ENCODE results near the gene PKD1. TPM values are rescaled to one million over a fixed set of nuclear protein-coding genes. Genes with fewer than 3 reads are reported as not detected.
A peak's percentile ranks its signal among the peaks of the same experiment; 100 is the strongest.

PKD1 gene
- total RNA-seq, 4 donors from 2014 or later = 181 to 492 (median 352) TPM

DNA sequence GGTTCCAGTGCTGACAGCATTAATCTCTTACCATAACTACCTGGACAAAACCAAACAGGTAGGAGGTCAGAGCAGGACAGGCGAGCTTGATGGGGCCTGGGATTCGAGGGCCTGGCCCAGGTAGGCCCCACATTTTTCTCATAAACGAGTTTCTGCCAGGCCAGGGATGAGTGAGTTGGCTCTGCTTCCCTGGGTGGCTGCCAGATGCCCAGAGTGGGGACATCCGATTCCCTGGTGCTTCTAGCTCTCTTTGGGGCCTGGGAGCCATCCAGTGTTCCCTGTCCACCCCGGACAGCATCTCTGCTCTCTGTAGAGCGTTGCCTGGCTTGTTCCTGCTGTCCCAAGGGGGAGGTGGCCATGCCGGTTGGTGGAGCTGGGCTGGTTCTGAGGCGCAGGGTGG lies 62.8 kb downstream of the PKD1 start:
- WGBS, 2 donors (ENCODE audit: low coverage in 1 of 2) = 90% methylated on average over 2 of the region's 8 CpGs; no CpG with 5 or more reads in 1 of the 2 donors
- H3K9me3 ChIP-seq = no peaks in the 10 kb centered on the region
- peaks cover 0 to 100% of the 10 kb centered on the region in 2 donors for H3K36me3 ChIP-seq
- H3K4me3 ChIP-seq = no peak overlapping the region
- H3K27me3 ChIP-seq = no peaks in the 10 kb centered on the region
- peak overlapping the region in 1 of 4 donors; percentile 31 for H3K27ac ChIP-seq
- H3K4me1 ChIP-seq = no peaks in the 10 kb centered on the region
- TF ChIP-seq POLR2AphosphoS5 (IDR thresholded peaks at IDR 0.05) (no peak), POLR2A (IDR thresholded peaks at IDR 0.05) (no peak), EP300 (IDR thresholded peaks at IDR 0.05) (no peak)
- TF ChIP-seq, protein P1, sequence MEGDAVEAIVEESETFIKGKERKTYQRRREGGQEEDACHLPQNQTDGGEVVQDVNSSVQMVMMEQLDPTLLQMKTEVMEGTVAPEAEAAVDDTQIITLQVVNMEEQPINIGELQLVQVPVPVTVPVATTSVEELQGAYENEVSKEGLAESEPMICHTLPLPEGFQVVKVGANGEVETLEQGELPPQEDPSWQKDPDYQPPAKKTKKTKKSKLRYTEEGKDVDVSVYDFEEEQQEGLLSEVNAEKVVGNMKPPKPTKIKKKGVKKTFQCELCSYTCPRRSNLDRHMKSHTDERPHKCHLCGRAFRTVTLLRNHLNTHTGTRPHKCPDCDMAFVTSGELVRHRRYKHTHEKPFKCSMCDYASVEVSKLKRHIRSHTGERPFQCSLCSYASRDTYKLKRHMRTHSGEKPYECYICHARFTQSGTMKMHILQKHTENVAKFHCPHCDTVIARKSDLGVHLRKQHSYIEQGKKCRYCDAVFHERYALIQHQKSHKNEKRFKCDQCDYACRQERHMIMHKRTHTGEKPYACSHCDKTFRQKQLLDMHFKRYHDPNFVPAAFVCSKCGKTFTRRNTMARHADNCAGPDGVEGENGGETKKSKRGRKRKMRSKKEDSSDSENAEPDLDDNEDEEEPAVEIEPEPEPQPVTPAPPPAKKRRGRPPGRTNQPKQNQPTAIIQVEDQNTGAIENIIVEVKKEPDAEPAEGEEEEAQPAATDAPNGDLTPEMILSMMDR (IDR thresholded peaks at IDR 0.05) = no peak
- no peak for ATAC-seq

DNA sequence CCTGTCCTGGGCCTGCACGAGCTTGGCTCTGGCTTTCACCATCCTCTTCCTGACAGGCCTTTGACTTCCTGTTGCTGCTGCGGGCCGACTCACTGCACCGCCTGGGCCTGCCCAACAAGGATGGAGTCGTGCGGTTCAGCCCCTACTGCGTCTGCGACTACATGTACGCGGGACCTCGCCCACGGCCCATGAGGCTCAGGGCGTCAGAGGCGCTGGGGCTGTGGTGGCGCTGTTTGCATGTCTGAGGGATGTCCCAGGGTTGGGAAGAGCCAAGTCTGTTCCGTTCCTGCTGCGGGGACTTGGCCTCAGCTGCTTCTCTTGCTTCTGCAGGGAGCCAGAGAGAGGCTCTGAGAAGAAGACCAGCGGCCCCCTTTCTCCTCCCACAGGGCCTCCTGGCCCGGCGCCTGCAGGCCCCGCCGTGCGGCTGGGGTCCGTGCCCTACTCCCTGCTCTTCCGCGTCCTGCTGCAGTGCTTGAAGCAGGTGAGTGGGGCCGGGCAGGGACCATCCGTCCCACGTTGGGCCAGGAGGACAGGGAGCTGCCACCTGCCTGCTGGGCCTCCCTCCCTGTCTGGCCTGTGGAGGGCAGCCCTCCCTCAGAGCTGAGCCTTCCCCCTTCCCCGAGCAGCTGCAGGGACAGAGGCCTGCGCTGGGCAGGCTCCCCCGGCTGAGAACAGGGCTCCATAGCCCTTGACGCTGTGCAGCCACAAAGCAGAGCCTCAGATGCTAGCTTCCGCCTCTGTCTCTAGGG lies 64.1 kb downstream of the PKD1 start:
- 96% methylated on average over 5 of the region's 34 CpGs; no CpG with 5 or more reads in 1 of the 2 donors for WGBS, 2 donors (ENCODE audit: low coverage in 1 of 2)
- TF ChIP-seq, protein P1 (IDR thresholded peaks at IDR 0.05) = no peak
- TF ChIP-seq POLR2A (IDR thresholded peaks at IDR 0.05) = no peak
- TF ChIP-seq EP300 (IDR thresholded peaks at IDR 0.05) = no peak
- no peak for TF ChIP-seq POLR2AphosphoS5 (IDR thresholded peaks at IDR 0.05)
- peak; percentile 29 for ATAC-seq
- no peaks in the 10 kb centered on the region for H3K27me3 ChIP-seq
- H3K9me3 ChIP-seq = no peaks in the 10 kb centered on the region
- H3K4me1 ChIP-seq = no peaks in the 10 kb centered on the region
- H3K4me3 ChIP-seq = no peak overlapping the region
- peaks cover 0 to 100% of the 10 kb centered on the region in 2 donors for H3K36me3 ChIP-seq
- H3K27ac ChIP-seq = peak overlapping the region in 1 of 4 donors; percentile 8

DNA sequence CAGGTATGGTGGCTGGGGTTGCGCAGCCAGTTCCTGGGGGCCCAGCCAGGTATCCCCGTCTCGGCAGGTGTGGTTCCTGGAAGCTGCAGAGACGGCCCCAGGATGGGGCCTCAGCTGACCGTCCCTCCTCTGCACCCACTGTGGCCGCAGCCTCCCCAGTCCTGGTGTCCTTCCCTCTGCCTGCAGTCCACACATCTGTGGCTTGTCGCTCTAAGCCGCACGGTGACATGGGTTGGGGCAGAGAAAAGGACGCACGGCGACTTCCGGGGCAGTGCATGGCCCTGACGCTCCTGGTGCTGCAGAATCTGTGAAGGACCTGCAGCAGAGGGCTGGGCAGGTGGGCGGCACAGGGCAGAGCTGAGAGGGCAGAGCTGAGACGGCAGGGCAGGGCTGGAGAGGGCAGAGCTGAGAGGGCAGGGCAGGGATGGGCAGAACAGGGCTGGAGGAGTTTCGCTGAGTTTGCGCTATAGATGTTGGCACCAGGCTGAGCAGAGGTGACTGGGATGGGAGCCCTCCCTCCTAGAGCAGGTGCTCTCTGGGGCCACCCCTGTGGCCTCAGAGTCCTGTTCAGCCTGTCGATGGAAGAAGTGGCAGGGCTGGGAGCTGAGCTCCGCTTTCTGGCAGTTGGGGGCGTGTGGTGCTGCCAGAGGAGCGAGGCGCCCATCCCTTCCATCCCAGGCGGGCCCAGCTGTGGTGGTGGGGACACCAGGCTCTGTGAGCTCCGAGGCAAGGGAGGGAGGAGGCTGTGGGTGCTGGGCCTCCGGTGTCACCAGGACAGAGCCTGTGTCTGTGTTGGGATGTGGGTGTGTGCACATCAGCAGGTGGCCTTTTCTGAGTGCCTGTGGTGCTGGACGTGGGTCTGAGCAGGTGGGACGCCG lies 64.9 kb downstream of the PKD1 start:
- 80% methylated on average over 1 of the region's 29 CpGs; no CpG with 5 or more reads in 1 of the 2 donors for WGBS, 2 donors (ENCODE audit: low coverage in 1 of 2)
- Histone ChIP-seq H3K36me3 (peaks cover 0 to 100% of the 10 kb centered on the region in 2 donors), H3K4me1 (no peaks in the 10 kb centered on the region), H3K9me3 (no peaks in the 10 kb centered on the region), H3K4me3 (no peak overlapping the region), H3K27me3 (no peaks in the 10 kb centered on the region), H3K27ac (no peak overlapping the region)
- TF ChIP-seq EP300 (IDR thresholded peaks at IDR 0.05) (no peak), POLR2AphosphoS5 (IDR thresholded peaks at IDR 0.05) (no peak), POLR2A (IDR thresholded peaks at IDR 0.05) (no peak)
- TF ChIP-seq, protein P1 (IDR thresholded peaks at IDR 0.05) = no peak
- no peak for ATAC-seq

DNA sequence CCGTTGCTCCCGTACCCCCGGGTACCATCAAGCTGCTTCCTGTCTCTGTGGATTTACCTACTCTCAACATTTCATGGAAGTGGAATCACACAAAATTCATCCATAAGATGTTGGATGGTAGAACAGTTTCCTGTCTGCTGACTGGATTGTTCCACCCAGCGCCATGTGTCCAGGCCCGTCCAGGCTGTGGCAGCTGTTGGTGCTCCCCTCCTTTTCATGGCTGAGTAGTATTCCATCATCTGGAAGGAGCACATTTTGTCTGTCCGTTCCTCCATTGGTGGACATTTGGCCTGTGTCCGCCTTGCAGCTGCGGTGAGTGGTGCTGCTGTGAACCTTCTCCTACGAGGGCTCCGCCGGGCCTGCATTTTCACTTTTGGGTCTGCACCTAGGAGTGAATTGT lies 69.6 kb downstream of the PKD1 start:
- ATAC-seq = no peak
- peaks cover 0 to 100% of the 10 kb centered on the region in 2 donors for H3K36me3 ChIP-seq
- no peaks in the 10 kb centered on the region for H3K4me1 ChIP-seq
- TF ChIP-seq POLR2AphosphoS5 (IDR thresholded peaks at IDR 0.05) (no peak), EP300 (IDR thresholded peaks at IDR 0.05) (no peak), POLR2A (IDR thresholded peaks at IDR 0.05) (no peak)
- TF ChIP-seq, protein P1 (IDR thresholded peaks at IDR 0.05) = no peak
- H3K27me3 ChIP-seq = no peaks in the 10 kb centered on the region
- 96% methylated on average over 11 of the region's 11 CpGs; no CpG with 5 or more reads in 1 of the 2 donors for WGBS, 2 donors (ENCODE audit: low coverage in 1 of 2)
- H3K27ac ChIP-seq = no peak overlapping the region
- no peaks in the 10 kb centered on the region for H3K9me3 ChIP-seq
- no peak overlapping the region for H3K4me3 ChIP-seq
